ENCODE measurements around the gene KAZALD1. TPM values are rescaled to one million over a fixed set of nuclear protein-coding genes. Genes with fewer than 3 reads are reported as not detected.

Gene KAZALD1
- total RNA-seq, 1 donor from 2014 or later, result 8.1 TPM

DNA sequence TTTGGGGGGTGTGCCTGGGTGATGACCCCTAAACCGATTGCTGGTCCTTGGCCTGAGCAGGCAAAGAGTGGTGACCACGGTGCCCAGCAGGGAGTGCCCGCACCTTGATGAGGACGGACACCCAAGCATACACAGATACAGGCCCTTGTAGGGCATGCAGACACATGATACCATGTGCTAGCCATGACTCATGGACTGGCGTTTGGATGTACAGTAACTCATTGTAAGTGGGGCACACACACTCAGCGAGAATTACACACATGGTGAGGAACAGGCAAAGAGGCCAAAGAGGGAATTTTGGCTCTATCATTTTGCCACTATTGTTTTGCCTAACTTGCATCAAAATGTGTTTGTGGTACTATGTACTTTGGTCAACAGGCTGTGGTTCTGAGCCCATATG, 24.1 kb downstream of the KAZALD1 start:
- no peak overlapping the region for H3K4me3 Mint-ChIP-seq (ENCODE audit: unreplicated experiment)
- Histone ChIP-seq H3K27me3 (ENCODE audit: insufficient read depth, low read length) (peaks cover 41% of the 10 kb centered on the region), H3K9ac (ENCODE audit: low read length) (no peak overlapping the region), H4K20me1 (ENCODE audit: insufficient read depth, low read length) (no peaks in the 10 kb centered on the region), H3K4me3 (ENCODE audit: insufficient read depth, low read depth, low read length) (no peak overlapping the region), H3K9me3 (ENCODE audit: insufficient read depth, low read depth, low read length) (no peaks in the 10 kb centered on the region), H2AFZ (ENCODE audit: low read depth, low read length) (no peak overlapping the region), H3K27ac (ENCODE audit: low read depth, low read length) (no peak overlapping the region), H3K4me1 (ENCODE audit: insufficient read depth, low read length) (no peaks in the 10 kb centered on the region), H3K79me2 (ENCODE audit: insufficient read depth, low read length) (no peaks in the 10 kb centered on the region), H3K36me3 (ENCODE audit: insufficient read depth, low read length) (no peaks in the 10 kb centered on the region), H3K4me2 (ENCODE audit: low read length) (no peak overlapping the region)
- no peaks in the 10 kb centered on the region for H3K9me3 Mint-ChIP-seq (ENCODE audit: unreplicated experiment)
- no peak for FAIRE-seq
- no peak for DNase-seq (ENCODE audit: low read depth)
- no peaks in the 10 kb centered on the region for H3K4me1 Mint-ChIP-seq (ENCODE audit: low read depth, unreplicated experiment)
- H3K27ac Mint-ChIP-seq (ENCODE audit: unreplicated experiment), result no peak overlapping the region
- TF ChIP-seq, protein P1, sequence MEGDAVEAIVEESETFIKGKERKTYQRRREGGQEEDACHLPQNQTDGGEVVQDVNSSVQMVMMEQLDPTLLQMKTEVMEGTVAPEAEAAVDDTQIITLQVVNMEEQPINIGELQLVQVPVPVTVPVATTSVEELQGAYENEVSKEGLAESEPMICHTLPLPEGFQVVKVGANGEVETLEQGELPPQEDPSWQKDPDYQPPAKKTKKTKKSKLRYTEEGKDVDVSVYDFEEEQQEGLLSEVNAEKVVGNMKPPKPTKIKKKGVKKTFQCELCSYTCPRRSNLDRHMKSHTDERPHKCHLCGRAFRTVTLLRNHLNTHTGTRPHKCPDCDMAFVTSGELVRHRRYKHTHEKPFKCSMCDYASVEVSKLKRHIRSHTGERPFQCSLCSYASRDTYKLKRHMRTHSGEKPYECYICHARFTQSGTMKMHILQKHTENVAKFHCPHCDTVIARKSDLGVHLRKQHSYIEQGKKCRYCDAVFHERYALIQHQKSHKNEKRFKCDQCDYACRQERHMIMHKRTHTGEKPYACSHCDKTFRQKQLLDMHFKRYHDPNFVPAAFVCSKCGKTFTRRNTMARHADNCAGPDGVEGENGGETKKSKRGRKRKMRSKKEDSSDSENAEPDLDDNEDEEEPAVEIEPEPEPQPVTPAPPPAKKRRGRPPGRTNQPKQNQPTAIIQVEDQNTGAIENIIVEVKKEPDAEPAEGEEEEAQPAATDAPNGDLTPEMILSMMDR (IDR thresholded peaks at IDR 0.05; ENCODE audit: insufficient read depth, low read depth, low read length), result no peak
- H3K36me3 Mint-ChIP-seq (ENCODE audit: low read depth, unreplicated experiment), result no peaks in the 10 kb centered on the region
- peaks cover 80% of the 10 kb centered on the region for H3K27me3 Mint-ChIP-seq (ENCODE audit: low read depth, unreplicated experiment)

DNA sequence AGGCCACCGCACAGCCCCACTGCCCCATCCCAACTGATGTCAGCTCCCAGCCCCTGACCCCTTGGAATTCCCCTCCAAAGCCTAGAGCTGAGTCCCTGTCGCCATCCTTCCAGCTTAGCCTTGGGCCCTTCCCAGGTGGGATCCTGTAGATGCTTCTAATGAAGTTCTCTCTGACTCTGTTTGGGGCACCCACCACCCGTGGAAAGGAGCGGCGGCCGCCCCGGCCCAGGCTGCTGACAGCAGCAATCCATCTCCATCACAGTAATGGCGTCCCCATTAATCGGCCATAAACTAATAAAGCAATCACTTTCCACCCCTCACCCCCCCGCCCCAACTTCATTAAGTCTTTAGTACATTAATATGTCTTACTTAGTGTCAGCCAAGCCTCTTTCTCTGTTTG, 25.6 kb downstream of the KAZALD1 start:
- Histone ChIP-seq H3K27ac (ENCODE audit: low read depth, low read length) (no peak overlapping the region), H3K4me2 (ENCODE audit: low read length) (no peak overlapping the region), H4K20me1 (ENCODE audit: insufficient read depth, low read length) (no peaks in the 10 kb centered on the region), H3K9ac (ENCODE audit: low read length) (no peak overlapping the region), H3K4me3 (ENCODE audit: insufficient read depth, low read depth, low read length) (no peak overlapping the region), H3K36me3 (ENCODE audit: insufficient read depth, low read length) (no peaks in the 10 kb centered on the region), H3K9me3 (ENCODE audit: insufficient read depth, low read depth, low read length) (no peaks in the 10 kb centered on the region), H2AFZ (ENCODE audit: low read depth, low read length) (no peak overlapping the region), H3K79me2 (ENCODE audit: insufficient read depth, low read length) (no peaks in the 10 kb centered on the region), H3K27me3 (ENCODE audit: insufficient read depth, low read length) (peaks cover 51% of the 10 kb centered on the region), H3K4me1 (ENCODE audit: insufficient read depth, low read length) (no peaks in the 10 kb centered on the region)
- Mint-ChIP-seq H3K36me3 (ENCODE audit: low read depth, unreplicated experiment) (no peaks in the 10 kb centered on the region), H3K9me3 (ENCODE audit: unreplicated experiment) (no peaks in the 10 kb centered on the region), H3K4me1 (ENCODE audit: low read depth, unreplicated experiment) (no peaks in the 10 kb centered on the region), H3K4me3 (ENCODE audit: unreplicated experiment) (no peak overlapping the region), H3K27ac (ENCODE audit: unreplicated experiment) (no peak overlapping the region), H3K27me3 (ENCODE audit: low read depth, unreplicated experiment) (peaks cover 84% of the 10 kb centered on the region)
- TF ChIP-seq EZH2 (IDR thresholded peaks at IDR 0.05; ENCODE audit: insufficient read depth, low read length), result no peak
- TF ChIP-seq, protein P1 (IDR thresholded peaks at IDR 0.05; ENCODE audit: insufficient read depth, low read depth, low read length), result no peak
- DNase-seq (ENCODE audit: low read depth), result no peak
- no peak for FAIRE-seq

DNA sequence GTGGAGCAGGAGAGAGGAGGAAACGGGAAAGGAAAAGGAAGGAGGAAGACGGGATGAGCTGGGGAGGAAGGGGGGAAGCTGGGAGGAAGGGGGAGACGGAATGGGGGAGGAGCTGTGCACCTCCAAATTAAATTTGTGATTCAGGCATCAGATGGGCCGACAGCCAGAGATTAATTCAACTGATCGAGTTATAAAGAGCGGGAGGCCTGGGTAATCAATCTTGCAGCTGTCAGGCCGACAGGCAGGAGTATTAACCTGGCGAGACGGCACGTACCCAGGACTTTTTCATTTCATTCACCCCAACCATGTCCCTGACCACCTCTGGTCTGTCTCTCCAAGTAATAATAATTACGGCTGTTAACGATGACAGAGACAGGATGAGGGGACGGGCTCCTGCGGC, 26.2 kb downstream of the KAZALD1 start:
- Histone ChIP-seq H4K20me1 (ENCODE audit: insufficient read depth, low read length) (no peaks in the 10 kb centered on the region), H2AFZ (ENCODE audit: low read depth, low read length) (no peak overlapping the region), H3K4me1 (ENCODE audit: insufficient read depth, low read length) (no peaks in the 10 kb centered on the region), H3K4me2 (ENCODE audit: low read length) (no peak overlapping the region), H3K36me3 (ENCODE audit: insufficient read depth, low read length) (no peaks in the 10 kb centered on the region), H3K4me3 (ENCODE audit: insufficient read depth, low read depth, low read length) (no peak overlapping the region), H3K9ac (ENCODE audit: low read length) (no peak overlapping the region), H3K27me3 (ENCODE audit: insufficient read depth, low read length) (peaks cover 56% of the 10 kb centered on the region), H3K9me3 (ENCODE audit: insufficient read depth, low read depth, low read length) (no peaks in the 10 kb centered on the region), H3K27ac (ENCODE audit: low read depth, low read length) (no peak overlapping the region), H3K79me2 (ENCODE audit: insufficient read depth, low read length) (no peaks in the 10 kb centered on the region)
- no peaks in the 10 kb centered on the region for H3K36me3 Mint-ChIP-seq (ENCODE audit: low read depth, unreplicated experiment)
- H3K4me1 Mint-ChIP-seq (ENCODE audit: low read depth, unreplicated experiment), result no peaks in the 10 kb centered on the region
- FAIRE-seq (no peak), DNase-seq (ENCODE audit: low read depth) (no peak)
- H3K27me3 Mint-ChIP-seq (ENCODE audit: low read depth, unreplicated experiment), result peaks cover 84% of the 10 kb centered on the region
- no peak overlapping the region for H3K4me3 Mint-ChIP-seq (ENCODE audit: unreplicated experiment)
- no peak overlapping the region for H3K27ac Mint-ChIP-seq (ENCODE audit: unreplicated experiment)
- H3K9me3 Mint-ChIP-seq (ENCODE audit: unreplicated experiment), result no peaks in the 10 kb centered on the region
- TF ChIP-seq EZH2 (IDR thresholded peaks at IDR 0.05; ENCODE audit: insufficient read depth, low read length), result no peak
- TF ChIP-seq, protein P1 (IDR thresholded peaks at IDR 0.05; ENCODE audit: insufficient read depth, low read depth, low read length), result no peak

Measured in astrocyte (in vitro differentiated cells and primary cell).